ENCODE data around the gene CEP290. TPM values are rescaled to one million over a fixed set of nuclear protein-coding genes. Genes with fewer than 3 reads are reported as not detected.
"Not testable (repeated sequence)": the region's sequence is repeated elsewhere in the genome, so short reads cannot be mapped to it uniquely, and the experiment has no call there.

The CEP290 gene
- polyA plus RNA-seq, 1 experiment = 1.8 TPM

GRCh38 chr12:88144037-88144436, 2.1 kb upstream of the CEP290 start:
- POLR2A ChIA-PET = no interaction called here
- no peak for TF ChIP-seq CTCF (IDR thresholded peaks at IDR 0.05; ENCODE audit: insufficient read depth, low read depth, low read length)
- DNase-seq (ENCODE audit: low read depth) = no peak
- CTCF ChIA-PET = interaction anchor here (1.2 kb wide), 1 partner anchor 18 kb away, joined by 4 read pairs; no protein-coding TSS in a partner anchor
- Histone ChIP-seq H3K27me3 (ENCODE audit: control insufficient read depth, insufficient read depth, low read length) (no peaks in the 10 kb centered on the region), H3K4me3 (ENCODE audit: low read depth, low read length) (no peak overlapping the region), H3K36me3 (ENCODE audit: control insufficient read depth, insufficient read depth, low read length) (no peaks in the 10 kb centered on the region)

GRCh38 chr12:88142610-88142991, 713 bp upstream of the CEP290 start:
- Histone ChIP-seq H3K4me3 (ENCODE audit: low read depth, low read length) (peak overlapping the region; percentile 68), H3K36me3 (ENCODE audit: control insufficient read depth, insufficient read depth, low read length) (no peaks in the 10 kb centered on the region), H3K27me3 (ENCODE audit: control insufficient read depth, insufficient read depth, low read length) (no peaks in the 10 kb centered on the region)
- DNase-seq (ENCODE audit: low read depth) = no peak
- ChIA-PET POLR2A (interaction anchor here (0.6 kb wide), 1 partner anchor 224 kb away, joined by 3 read pairs; no protein-coding TSS in a partner anchor), CTCF (interaction anchor here (0.5 to 1.5 kb wide), 3 partner anchors 59 to 875 kb away, joined by 3 to 4 read pairs (median 3); no protein-coding TSS in a partner anchor)
- TF ChIP-seq CTCF (IDR thresholded peaks at IDR 0.05; ENCODE audit: insufficient read depth, low read depth, low read length) = no peak

- H3K4me3 ChIP-seq (ENCODE audit: low read depth, low read length) = peak overlapping the region; percentile 68
- POLR2A ChIA-PET = interaction anchor here (0.6 kb wide), 1 partner anchor 47 kb away, joined by 5 read pairs; no protein-coding TSS in a partner anchor
- no peak for DNase-seq (ENCODE audit: low read depth)
- CTCF ChIA-PET = interaction anchor here (0.9 kb wide), 1 partner anchor 60 kb away, joined by 3 read pairs; no protein-coding TSS in a partner anchor
- no peaks in the 10 kb centered on the region for H3K36me3 ChIP-seq (ENCODE audit: control insufficient read depth, insufficient read depth, low read length)
- no peak for TF ChIP-seq CTCF (IDR thresholded peaks at IDR 0.05; ENCODE audit: insufficient read depth, low read depth, low read length)
- H3K27me3 ChIP-seq (ENCODE audit: control insufficient read depth, insufficient read depth, low read length) = no peaks in the 10 kb centered on the region
Measured at GRCh38 chr12:88141425-88141773, 489 bp downstream of the CEP290 start.

- CTCF ChIA-PET; H3K36me3 ChIP-seq (ENCODE audit: control insufficient read depth, insufficient read depth, low read length); DNase-seq (ENCODE audit: low read depth); H3K27me3 ChIP-seq (ENCODE audit: control insufficient read depth, insufficient read depth, low read length); H3K4me3 ChIP-seq (ENCODE audit: low read depth, low read length): not testable (repeated sequence)
- POLR2A ChIA-PET = interaction anchor here (0.7 kb wide), 1 partner anchor 352 kb away, joined by 5 read pairs; no protein-coding TSS in a partner anchor
Measured at GRCh38 chr12:88139711-88140110, 2.2 kb downstream of the CEP290 start.

GRCh38 chr12:88133181-88133580, 8.7 kb downstream of the CEP290 start:
- POLR2A ChIA-PET; H3K27me3 ChIP-seq (ENCODE audit: control insufficient read depth, insufficient read depth, low read length); CTCF ChIA-PET: not testable (repeated sequence)

GRCh38 chr12:88132392-88132791, 9.5 kb downstream of the CEP290 start:
- no peak overlapping the region for H3K4me3 ChIP-seq (ENCODE audit: low read depth, low read length)
- DNase-seq (ENCODE audit: low read depth) = no peak
- ChIA-PET CTCF (no interaction called here), POLR2A (no interaction called here)
- no peaks in the 10 kb centered on the region for H3K27me3 ChIP-seq (ENCODE audit: control insufficient read depth, insufficient read depth, low read length)
- H3K36me3 ChIP-seq (ENCODE audit: control insufficient read depth, insufficient read depth, low read length) = no peaks in the 10 kb centered on the region
- TF ChIP-seq CTCF (IDR thresholded peaks at IDR 0.05; ENCODE audit: insufficient read depth, low read depth, low read length) = no peak

More at GRCh38 chr12:88133181-88133580, 8.7 kb downstream of the CEP290 start:
- H3K36me3 ChIP-seq (ENCODE audit: control insufficient read depth, insufficient read depth, low read length); DNase-seq (ENCODE audit: low read depth); H3K4me3 ChIP-seq (ENCODE audit: low read depth, low read length): not testable (repeated sequence)

Data from BJ (cell line).